Endothelial cell (in vitro differentiated cells): ENCODE results near the gene C12orf54. TPM values are rescaled to one million over a fixed set of nuclear protein-coding genes. Genes with fewer than 3 reads are reported as not detected.
"Not testable (repeated sequence)": the region's sequence is repeated elsewhere in the genome, so short reads cannot be mapped to it uniquely, and the experiment has no call there.

ENCODE experiments used
- DNase-seq: peaks from one replicate; pipeline ENCODE4 v3.0.0; 2021; ENCODE audit warnings: low spot score
- H3K27ac Mint-ChIP-seq: one replicate; pipeline ENCODE4 v1.8.0; 2021; ENCODE audit warnings: mixed read lengths, inconsistent platforms; ENCODE audit not compliant: unreplicated experiment
- H3K27me3 Mint-ChIP-seq: one replicate; pipeline ENCODE4 v1.8.0; 2021; ENCODE audit warnings: mild to moderate bottlenecking, moderate library complexity, mixed read lengths, inconsistent platforms; ENCODE audit not compliant: unreplicated experiment
- H3K36me3 Mint-ChIP-seq: one replicate; pipeline ENCODE4 v1.8.0; 2021; ENCODE audit warnings: mild to moderate bottlenecking, low read depth, mixed read lengths, inconsistent platforms; ENCODE audit not compliant: unreplicated experiment
- H3K4me1 Mint-ChIP-seq: one replicate; pipeline ENCODE4 v1.8.0; 2021; ENCODE audit warnings: mild to moderate bottlenecking, mixed read lengths, inconsistent platforms; ENCODE audit not compliant: unreplicated experiment
- H3K4me3 Mint-ChIP-seq: one replicate; pipeline ENCODE4 v1.8.0; 2021; ENCODE audit warnings: mild to moderate bottlenecking, mixed read lengths, inconsistent platforms; ENCODE audit not compliant: unreplicated experiment
- H3K9me3 Mint-ChIP-seq: one replicate; pipeline ENCODE4 v1.8.0; 2021; ENCODE audit warnings: mixed read lengths, inconsistent platforms; ENCODE audit not compliant: unreplicated experiment
- total RNA-seq: library from RNA; stranded (reverse); fragmentation: NEBNext Ultra II Directional; extraction: Animal tissue kit (Norgen Biotek cat#: 25700); gene quantifications from one replicate; pipeline ENCODE4 v1.2.1, GENCODE V29; 2021; ENCODE audit not compliant: unreplicated experiment
- TF ChIP-seq, protein P1 (sequence below): fragments of 200-600 bp; sonication (generic); IDR thresholded peaks from one replicate; pipeline ENCODE4 v1.5.0; 2021; ENCODE audit warnings: antibody characterized with exemption; ENCODE audit not compliant: unreplicated experiment

The C12orf54 gene
- total RNA-seq, 1 donor from 2014 or later, result not detected

GRCh38 chr12:48446161-48446776 lies 36.0 kb upstream of the C12orf54 start:
- DNase-seq, result no peak
- peaks cover 6% of the 10 kb centered on the region for H3K9me3 Mint-ChIP-seq
- H3K27ac Mint-ChIP-seq, result peak overlapping the region; percentile 81
- H3K4me1 Mint-ChIP-seq, result peaks cover 32% of the 10 kb centered on the region
- H3K4me3 Mint-ChIP-seq, result no peak overlapping the region
- TF ChIP-seq, protein P1, sequence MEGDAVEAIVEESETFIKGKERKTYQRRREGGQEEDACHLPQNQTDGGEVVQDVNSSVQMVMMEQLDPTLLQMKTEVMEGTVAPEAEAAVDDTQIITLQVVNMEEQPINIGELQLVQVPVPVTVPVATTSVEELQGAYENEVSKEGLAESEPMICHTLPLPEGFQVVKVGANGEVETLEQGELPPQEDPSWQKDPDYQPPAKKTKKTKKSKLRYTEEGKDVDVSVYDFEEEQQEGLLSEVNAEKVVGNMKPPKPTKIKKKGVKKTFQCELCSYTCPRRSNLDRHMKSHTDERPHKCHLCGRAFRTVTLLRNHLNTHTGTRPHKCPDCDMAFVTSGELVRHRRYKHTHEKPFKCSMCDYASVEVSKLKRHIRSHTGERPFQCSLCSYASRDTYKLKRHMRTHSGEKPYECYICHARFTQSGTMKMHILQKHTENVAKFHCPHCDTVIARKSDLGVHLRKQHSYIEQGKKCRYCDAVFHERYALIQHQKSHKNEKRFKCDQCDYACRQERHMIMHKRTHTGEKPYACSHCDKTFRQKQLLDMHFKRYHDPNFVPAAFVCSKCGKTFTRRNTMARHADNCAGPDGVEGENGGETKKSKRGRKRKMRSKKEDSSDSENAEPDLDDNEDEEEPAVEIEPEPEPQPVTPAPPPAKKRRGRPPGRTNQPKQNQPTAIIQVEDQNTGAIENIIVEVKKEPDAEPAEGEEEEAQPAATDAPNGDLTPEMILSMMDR, result no peak
- H3K27me3 Mint-ChIP-seq, result peaks cover 2% of the 10 kb centered on the region
- peaks cover 13% of the 10 kb centered on the region for H3K36me3 Mint-ChIP-seq

DNA sequence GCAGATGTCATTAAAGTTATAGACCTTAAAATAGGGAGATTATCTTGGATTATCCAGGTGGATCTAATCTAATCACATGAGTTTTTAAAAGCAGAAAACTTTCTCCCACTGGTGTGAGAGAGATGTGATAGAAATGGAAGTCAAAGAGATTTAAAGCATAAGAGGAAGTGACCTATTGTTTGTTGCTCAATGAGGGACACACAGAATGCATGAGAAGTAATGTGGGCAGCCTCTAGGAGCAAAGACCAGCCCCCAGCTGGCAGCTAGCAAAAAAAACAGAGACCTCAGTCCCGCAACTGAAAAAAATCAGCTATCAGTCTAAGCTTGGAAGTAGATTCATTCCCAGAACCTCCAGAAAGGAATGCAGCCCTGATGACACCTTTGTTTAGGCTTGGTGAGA lies 34.5 kb upstream of the C12orf54 start:
- H3K27me3 Mint-ChIP-seq, result peaks cover 2% of the 10 kb centered on the region
- peaks cover 6% of the 10 kb centered on the region for H3K9me3 Mint-ChIP-seq
- no peak for DNase-seq
- H3K36me3 Mint-ChIP-seq, result peaks cover 13% of the 10 kb centered on the region
- TF ChIP-seq, protein P1, result no peak
- H3K4me1 Mint-ChIP-seq, result peaks cover 27% of the 10 kb centered on the region
- H3K27ac Mint-ChIP-seq, result no peak overlapping the region
- H3K4me3 Mint-ChIP-seq, result no peak overlapping the region

GRCh38 chr12:48451372-48451771 lies 30.9 kb upstream of the C12orf54 start:
- peaks cover 5% of the 10 kb centered on the region for H3K36me3 Mint-ChIP-seq
- no peak for DNase-seq
- no peak overlapping the region for H3K4me3 Mint-ChIP-seq
- no peaks in the 10 kb centered on the region for H3K27me3 Mint-ChIP-seq
- TF ChIP-seq, protein P1, result no peak
- no peak overlapping the region for H3K27ac Mint-ChIP-seq
- peaks cover 6% of the 10 kb centered on the region for H3K9me3 Mint-ChIP-seq
- H3K4me1 Mint-ChIP-seq, result peaks cover 13% of the 10 kb centered on the region

DNA sequence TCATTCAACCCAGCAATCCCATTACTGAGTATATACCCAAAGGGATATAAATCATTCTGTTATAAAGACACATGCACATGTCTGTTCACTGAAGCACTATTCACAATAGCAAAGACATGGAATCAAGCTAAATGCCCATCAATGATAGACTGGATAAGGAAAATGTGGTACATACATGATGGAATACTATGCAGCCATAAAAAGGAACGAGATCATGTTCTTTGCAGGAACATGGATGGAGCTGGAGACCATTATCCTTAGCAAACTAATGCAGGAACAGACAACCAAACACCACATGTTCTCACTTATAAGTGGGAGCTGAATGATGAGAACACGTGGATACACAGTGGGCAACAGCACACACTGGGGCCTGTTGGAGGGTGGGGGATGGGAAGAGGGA lies 29.3 kb upstream of the C12orf54 start:
- not testable (repeated sequence) for H3K27ac Mint-ChIP-seq, H3K4me1 Mint-ChIP-seq, H3K4me3 Mint-ChIP-seq, H3K27me3 Mint-ChIP-seq, H3K9me3 Mint-ChIP-seq, H3K36me3 Mint-ChIP-seq, DNase-seq

DNA sequence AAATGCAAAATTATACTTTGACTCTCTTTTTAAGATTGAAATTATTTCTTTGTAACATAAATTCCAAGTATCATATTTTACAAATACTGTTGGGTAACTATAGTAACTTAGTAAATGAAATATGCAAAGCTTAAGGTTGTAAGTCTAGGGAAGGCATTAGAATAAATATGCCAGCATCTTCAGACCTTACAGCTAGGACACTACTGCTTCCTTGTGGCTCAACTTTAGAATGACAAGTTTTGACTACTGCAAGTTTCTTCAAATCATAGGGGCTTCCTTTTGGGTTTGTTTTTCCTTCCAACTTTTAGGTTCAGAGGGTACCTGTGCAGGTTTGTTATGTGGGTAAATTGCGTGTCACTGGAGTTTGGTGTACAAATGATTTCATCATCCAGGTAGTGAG lies 27.6 kb upstream of the C12orf54 start:
- no peak overlapping the region for H3K27ac Mint-ChIP-seq
- H3K4me1 Mint-ChIP-seq, result peaks cover 6% of the 10 kb centered on the region
- DNase-seq, result no peak
- TF ChIP-seq, protein P1, result no peak
- no peaks in the 10 kb centered on the region for H3K27me3 Mint-ChIP-seq
- peaks cover 5% of the 10 kb centered on the region for H3K36me3 Mint-ChIP-seq
- H3K4me3 Mint-ChIP-seq, result no peak overlapping the region
- peaks cover 6% of the 10 kb centered on the region for H3K9me3 Mint-ChIP-seq
